GM12874 (cell line): Measurements from ENCODE around the gene HOATZ.

Experiments used
- TF ChIP-seq, protein P1 (sequence below): IDR thresholded peaks from 2 replicates; pipeline ENCODE4 v1.5.1; 2011; ENCODE audit warnings: low read depth, mild to moderate bottlenecking, control low read depth, low read length, moderate library complexity; ENCODE audit not compliant: insufficient read depth

HOATZ gene

DNA sequence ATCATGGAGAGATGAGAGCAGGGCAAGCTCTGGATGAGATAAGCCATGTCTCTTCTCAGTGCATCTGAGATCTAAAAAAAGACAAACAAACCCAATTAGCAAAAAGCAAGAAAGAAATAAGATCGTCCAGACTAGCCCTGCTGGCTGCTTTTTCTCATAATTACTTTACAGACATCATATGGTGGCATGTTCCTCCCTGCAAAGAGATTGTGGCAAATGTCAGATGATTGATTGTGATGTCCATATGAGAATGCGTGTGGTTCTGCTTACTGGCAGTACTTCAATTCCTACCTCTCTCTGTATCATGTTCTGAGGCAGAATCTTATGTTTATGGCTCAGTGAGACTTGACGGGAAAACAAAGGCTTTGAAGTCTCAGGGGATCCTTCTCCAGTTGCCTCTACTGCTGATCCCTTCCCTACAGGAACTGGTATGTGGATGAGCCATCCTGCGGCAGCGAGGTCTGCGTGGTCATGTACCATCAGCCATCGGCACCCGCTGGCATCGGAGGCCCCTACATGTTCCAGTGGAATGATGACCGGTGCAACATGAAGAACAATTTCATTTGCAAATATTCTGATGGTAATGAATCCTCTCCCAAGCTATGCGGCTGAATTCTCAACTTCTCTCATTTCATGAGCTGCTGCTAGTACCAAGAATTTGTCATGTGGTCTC, 34.8 kb downstream of the HOATZ start:
- TF ChIP-seq, protein P1, sequence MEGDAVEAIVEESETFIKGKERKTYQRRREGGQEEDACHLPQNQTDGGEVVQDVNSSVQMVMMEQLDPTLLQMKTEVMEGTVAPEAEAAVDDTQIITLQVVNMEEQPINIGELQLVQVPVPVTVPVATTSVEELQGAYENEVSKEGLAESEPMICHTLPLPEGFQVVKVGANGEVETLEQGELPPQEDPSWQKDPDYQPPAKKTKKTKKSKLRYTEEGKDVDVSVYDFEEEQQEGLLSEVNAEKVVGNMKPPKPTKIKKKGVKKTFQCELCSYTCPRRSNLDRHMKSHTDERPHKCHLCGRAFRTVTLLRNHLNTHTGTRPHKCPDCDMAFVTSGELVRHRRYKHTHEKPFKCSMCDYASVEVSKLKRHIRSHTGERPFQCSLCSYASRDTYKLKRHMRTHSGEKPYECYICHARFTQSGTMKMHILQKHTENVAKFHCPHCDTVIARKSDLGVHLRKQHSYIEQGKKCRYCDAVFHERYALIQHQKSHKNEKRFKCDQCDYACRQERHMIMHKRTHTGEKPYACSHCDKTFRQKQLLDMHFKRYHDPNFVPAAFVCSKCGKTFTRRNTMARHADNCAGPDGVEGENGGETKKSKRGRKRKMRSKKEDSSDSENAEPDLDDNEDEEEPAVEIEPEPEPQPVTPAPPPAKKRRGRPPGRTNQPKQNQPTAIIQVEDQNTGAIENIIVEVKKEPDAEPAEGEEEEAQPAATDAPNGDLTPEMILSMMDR = no peak

DNA sequence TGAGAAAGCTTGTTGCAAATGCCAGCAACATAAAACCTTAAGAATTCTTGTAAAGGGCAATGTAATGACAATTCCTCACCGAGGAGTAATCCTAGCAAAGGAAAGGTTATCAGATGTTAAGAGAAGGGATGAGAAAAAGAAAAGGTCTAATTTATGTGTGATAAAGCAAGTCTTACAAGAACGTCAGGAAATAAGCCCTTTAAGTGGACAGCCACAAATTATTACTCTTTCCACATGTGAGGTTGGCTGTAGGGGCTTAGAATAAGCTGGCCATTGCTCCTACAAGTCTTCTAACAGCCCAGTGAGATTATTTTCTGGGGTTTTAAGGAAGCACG, 35.3 kb downstream of the HOATZ start:
- TF ChIP-seq, protein P1 = no peak

DNA sequence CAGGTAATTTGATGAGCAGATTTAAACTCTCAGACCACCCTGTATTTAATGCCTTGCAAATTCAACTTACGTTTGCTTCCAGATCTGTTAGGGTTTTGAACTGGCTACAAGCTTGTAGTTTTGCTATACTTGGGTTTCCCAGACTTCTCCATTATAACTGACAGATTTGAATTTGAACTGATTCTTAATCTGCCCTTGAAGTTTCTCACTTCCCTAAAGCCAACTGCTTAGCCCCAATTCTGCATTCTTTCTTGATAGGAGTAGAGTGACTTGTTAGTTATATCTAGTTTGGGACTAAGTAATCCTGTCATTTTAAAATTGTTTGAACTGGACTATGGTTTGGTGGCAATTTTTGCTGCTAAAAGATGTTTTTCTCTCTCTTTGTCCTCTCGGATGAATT, 35.7 kb downstream of the HOATZ start:
- TF ChIP-seq, protein P1 = no peak

DNA sequence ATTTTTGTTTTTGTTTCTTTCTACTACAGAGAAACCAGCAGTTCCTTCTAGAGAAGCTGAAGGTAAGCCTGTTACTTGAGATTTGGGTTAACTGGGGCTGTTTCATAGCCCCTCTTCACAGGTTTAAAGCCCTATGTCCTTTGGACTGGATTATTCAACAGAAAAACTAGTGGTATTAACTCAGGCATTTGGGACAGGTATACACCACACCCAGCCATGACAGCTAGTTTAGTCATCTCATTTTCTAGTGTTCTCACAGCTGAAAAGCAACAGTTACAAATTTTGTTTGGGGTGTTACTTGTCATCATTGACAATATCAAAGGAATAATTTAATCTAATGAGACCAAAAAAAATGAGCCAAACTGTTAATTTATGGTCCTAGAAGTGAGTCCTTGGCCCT, 40.0 kb downstream of the HOATZ start:
- TF ChIP-seq, protein P1 = no peak

DNA sequence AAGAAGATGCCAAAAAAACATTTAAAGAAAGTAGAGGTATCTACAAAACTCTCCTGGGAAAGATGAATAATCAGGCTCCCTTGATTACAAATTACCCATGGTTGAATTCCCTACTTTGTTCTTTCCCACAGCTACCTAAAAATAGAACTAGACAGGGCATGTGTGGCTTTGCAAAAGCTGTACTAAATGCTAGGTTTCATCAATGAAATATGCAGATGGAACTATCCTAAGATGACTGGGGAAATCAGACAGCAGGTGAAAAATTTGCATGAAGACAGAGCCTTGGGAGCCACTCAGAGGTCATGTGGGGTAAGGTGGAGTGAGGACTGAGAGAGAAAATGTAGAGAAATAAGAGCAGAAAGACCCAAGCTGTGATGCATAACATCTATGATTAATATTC, 40.7 kb downstream of the HOATZ start:
- TF ChIP-seq, protein P1 = no peak

DNA sequence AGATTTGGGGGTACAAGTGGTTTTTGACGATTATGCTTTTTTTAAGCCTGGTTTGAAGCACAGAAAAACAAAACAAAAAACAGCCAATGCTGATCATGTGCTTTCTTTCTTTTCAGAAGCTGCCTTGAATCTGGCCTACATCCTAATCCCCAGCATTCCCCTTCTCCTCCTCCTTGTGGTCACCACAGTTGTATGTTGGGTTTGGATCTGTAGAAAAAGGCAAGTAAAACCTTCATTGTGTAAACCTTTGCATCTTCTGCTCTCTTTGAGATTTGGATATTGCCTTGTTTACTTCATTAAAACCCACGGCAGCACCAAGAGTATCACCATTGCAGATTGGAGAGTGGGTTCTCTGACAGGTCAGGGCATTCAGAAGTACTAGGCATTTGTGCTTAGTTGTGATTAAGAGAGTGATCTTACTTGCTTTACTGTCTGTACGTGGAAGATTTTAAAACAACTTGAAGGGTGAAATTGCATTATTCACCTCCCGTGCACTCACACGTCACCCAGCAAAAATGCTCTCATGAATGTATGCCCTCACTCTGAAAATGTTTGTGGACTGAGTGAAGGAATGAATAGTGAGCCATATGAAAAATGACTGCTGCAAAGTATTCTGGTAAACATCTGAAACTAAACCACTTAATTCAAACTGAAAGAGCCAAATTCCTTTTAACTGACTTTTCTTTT, 43.0 kb downstream of the HOATZ start:
- TF ChIP-seq, protein P1 = no peak

DNA sequence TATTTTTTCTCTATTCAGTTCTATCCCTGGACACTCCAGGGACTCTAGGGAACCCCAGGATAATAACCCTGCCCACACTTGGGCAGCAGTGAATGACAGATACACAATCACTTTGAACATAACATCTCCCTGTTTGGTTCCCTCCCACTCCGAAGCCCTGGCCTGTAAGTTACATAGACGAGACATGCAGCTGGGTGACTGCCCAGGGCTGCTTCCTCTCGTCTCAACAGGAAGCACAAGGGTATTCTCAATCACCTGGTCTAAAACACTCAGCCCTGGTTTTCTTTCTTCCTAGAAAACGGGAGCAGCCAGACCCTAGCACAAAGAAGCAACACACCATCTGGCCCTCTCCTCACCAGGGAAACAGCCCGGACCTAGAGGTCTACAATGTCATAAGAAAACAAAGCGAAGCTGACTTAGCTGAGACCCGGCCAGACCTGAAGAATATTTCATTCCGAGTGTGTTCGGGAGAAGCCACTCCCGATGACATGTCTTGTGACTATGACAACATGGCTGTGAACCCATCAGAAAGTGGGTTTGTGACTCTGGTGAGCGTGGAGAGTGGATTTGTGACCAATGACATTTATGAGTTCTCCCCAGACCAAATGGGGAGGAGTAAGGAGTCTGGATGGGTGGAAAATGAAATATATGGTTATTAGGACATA, 45.4 kb downstream of the HOATZ start:
- TF ChIP-seq, protein P1 = no peak
